Measurements from ENCODE around the gene CDO1.

The CDO1 gene

DNA sequence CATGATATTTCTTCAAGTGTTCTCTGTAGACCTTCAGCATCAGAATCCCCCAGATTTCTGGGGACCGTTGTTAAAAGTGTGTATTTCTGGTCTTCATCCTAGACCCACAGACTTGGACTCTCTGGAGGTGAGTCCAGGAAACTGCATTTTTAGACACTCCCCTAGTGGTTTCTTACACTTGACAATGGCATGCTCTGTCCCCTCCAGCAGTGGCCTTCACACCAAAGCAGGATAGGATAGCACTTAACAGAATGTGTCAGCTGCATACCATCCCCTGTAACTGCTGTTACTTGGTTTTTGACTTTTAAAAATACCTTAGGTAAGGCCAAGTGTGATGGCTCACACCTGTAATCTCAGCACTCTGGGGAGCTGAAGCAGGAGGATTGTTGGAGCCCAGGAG, 20.8 kb downstream of the CDO1 start:
- TF ChIP-seq, protein P1, sequence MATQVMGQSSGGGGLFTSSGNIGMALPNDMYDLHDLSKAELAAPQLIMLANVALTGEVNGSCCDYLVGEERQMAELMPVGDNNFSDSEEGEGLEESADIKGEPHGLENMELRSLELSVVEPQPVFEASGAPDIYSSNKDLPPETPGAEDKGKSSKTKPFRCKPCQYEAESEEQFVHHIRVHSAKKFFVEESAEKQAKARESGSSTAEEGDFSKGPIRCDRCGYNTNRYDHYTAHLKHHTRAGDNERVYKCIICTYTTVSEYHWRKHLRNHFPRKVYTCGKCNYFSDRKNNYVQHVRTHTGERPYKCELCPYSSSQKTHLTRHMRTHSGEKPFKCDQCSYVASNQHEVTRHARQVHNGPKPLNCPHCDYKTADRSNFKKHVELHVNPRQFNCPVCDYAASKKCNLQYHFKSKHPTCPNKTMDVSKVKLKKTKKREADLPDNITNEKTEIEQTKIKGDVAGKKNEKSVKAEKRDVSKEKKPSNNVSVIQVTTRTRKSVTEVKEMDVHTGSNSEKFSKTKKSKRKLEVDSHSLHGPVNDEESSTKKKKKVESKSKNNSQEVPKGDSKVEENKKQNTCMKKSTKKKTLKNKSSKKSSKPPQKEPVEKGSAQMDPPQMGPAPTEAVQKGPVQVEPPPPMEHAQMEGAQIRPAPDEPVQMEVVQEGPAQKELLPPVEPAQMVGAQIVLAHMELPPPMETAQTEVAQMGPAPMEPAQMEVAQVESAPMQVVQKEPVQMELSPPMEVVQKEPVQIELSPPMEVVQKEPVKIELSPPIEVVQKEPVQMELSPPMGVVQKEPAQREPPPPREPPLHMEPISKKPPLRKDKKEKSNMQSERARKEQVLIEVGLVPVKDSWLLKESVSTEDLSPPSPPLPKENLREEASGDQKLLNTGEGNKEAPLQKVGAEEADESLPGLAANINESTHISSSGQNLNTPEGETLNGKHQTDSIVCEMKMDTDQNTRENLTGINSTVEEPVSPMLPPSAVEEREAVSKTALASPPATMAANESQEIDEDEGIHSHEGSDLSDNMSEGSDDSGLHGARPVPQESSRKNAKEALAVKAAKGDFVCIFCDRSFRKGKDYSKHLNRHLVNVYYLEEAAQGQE (IDR thresholded peaks at IDR 0.05; ENCODE audit: insufficient replicate concordance, low read depth) = no peak
- TF ChIP-seq POLR2AphosphoS5 (IDR thresholded peaks at IDR 0.05; ENCODE audit: low read depth) = no peak
- TF ChIP-seq GABPA (IDR thresholded peaks at IDR 0.05; ENCODE audit: low read depth) = no peak
- TF ChIP-seq CTCF (IDR thresholded peaks at IDR 0.05; ENCODE audit: insufficient read depth, low read length) = no peak
- Histone ChIP-seq H3K27ac (replicated peaks) (no peak overlapping the region), H3K27me3 (ENCODE audit: insufficient read depth, poor library complexity, severe bottlenecking) (no peaks in the 10 kb centered on the region), H3K4me3 (replicated peaks; ENCODE audit: insufficient read depth, low read length) (no peak overlapping the region)
- DNase-seq (ENCODE audit: low read depth in 1 of 2, low spot score in 1 of 2) = no peak

GRCh38 chr5:115788440-115788839, 28.0 kb downstream of the CDO1 start:
- no peak overlapping the region for H3K4me3 ChIP-seq (replicated peaks; ENCODE audit: insufficient read depth, low read length)
- no peaks in the 10 kb centered on the region for H3K27me3 ChIP-seq (ENCODE audit: insufficient read depth, poor library complexity, severe bottlenecking)
- H3K27ac ChIP-seq (replicated peaks) = no peak overlapping the region
- TF ChIP-seq POLR2AphosphoS5 (IDR thresholded peaks at IDR 0.05; ENCODE audit: low read depth) (no peak), SPI1 (IDR thresholded peaks at IDR 0.05; ENCODE audit: borderline replicate concordance, low read depth) (no peak), CTCF (IDR thresholded peaks at IDR 0.05; ENCODE audit: insufficient read depth, low read length) (no peak), GABPA (IDR thresholded peaks at IDR 0.05; ENCODE audit: low read depth) (no peak)
- TF ChIP-seq, protein P1 (IDR thresholded peaks at IDR 0.05; ENCODE audit: insufficient replicate concordance, low read depth) = no peak
- no peak for DNase-seq (ENCODE audit: low read depth in 1 of 2, low spot score in 1 of 2)

DNA sequence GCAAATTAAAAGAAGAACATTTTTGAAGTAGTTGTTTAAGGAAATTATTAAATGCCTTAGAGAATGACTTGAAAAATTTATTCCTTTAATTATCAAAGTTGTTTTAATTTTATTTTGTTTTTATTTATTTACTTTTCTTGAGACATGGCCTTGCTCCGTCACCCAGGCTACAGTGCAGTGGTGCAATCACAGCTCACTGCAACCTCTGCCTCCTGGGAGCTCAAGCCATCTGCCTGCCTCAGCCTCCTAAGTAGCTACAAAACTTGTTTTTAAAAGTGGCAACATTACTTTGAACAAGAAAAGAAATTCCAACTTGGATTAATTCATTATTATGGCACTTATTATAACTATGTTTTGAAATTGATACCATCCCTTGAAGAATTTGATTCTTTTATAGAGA, 29.0 kb downstream of the CDO1 start:
- Histone ChIP-seq H3K27ac (replicated peaks) (no peak overlapping the region), H3K4me3 (replicated peaks; ENCODE audit: insufficient read depth, low read length) (no peak overlapping the region), H3K27me3 (ENCODE audit: insufficient read depth, poor library complexity, severe bottlenecking) (no peaks in the 10 kb centered on the region)
- TF ChIP-seq CTCF (IDR thresholded peaks at IDR 0.05; ENCODE audit: insufficient read depth, low read length) (no peak), POLR2AphosphoS5 (IDR thresholded peaks at IDR 0.05; ENCODE audit: low read depth) (no peak), GABPA (IDR thresholded peaks at IDR 0.05; ENCODE audit: low read depth) (no peak), SPI1 (IDR thresholded peaks at IDR 0.05; ENCODE audit: borderline replicate concordance, low read depth) (no peak)
- TF ChIP-seq, protein P1 (IDR thresholded peaks at IDR 0.05; ENCODE audit: insufficient replicate concordance, low read depth) = no peak
- DNase-seq (ENCODE audit: low read depth in 1 of 2, low spot score in 1 of 2) = no peak

Measured in HL-60 (cell line).